ENCODE measurements around the gene THAP4. TPM values are rescaled to one million over a fixed set of nuclear protein-coding genes. Genes with fewer than 3 reads are reported as not detected.

THAP4 gene
- polyA plus RNA-seq, 1 donor (not counting 4 experiments of a cell fraction or from before 2014, with no cell fraction given) = 30.3 TPM

GRCh38 chr2:241586564-241587264, 50.2 kb downstream of the THAP4 start:
- H3K36me3 ChIP-seq (ENCODE audit: control insufficient read depth in 2 of 2, extremely low read depth in 1 of 2, insufficient read depth in 2 of 2, low read length in 2 of 2) = peaks cover 14 to 16% of the 10 kb centered on the region in 2 experiments
- H4K20me1 ChIP-seq (ENCODE audit: control insufficient read depth, extremely low read depth, insufficient read depth, low read length) = no peaks in the 10 kb centered on the region
- H3K27me3 ChIP-seq (ENCODE audit: control insufficient read depth, extremely low read depth, insufficient read depth, low read length) = no peaks in the 10 kb centered on the region
- DNase-seq (ENCODE audit: low read depth, low spot score) (no peak), FAIRE-seq (no peak)
- no peaks in the 10 kb centered on the region for H3K9me1 ChIP-seq (ENCODE audit: control insufficient read depth, extremely low read depth, insufficient read depth, low read length)
- H3K4me1 ChIP-seq (ENCODE audit: control insufficient read depth, extremely low read depth, insufficient read depth, low read length) = no peaks in the 10 kb centered on the region
- no peak overlapping the region for H3K4me3 ChIP-seq (ENCODE audit: control insufficient read depth in 2 of 3, extremely low read depth in 1 of 3, insufficient read depth in 2 of 3, low read depth in 1 of 3, low read length in 3 of 3)
- dilution Hi-C loops (cut with MboI; ENCODE audit: extremely low pct_ligation_motif_present, low sequenced_read_pairs) = loop anchor here (25.0 kb wide), 1 partner anchor 99 kb away; no protein-coding TSS in a partner anchor
- no peak overlapping the region for H3K27ac ChIP-seq (ENCODE audit: control insufficient read depth, insufficient read depth, low read length)
- no peak overlapping the region for H3K9ac ChIP-seq (ENCODE audit: control insufficient read depth, extremely low read depth, insufficient read depth, low read length)
- TF ChIP-seq EZH2 (IDR thresholded peaks at IDR 0.05; ENCODE audit: low read length) (no peak), CTCF (optimal IDR thresholded peaks at IDR 0.05 in 1 of 3, IDR thresholded peaks at IDR 0.05 in 1 of 3, conservative IDR thresholded peaks at IDR 0.05 in 1 of 3; ENCODE audit: extremely low read depth in 1 of 3, insufficient read depth in 2 of 3, low read length in 3 of 3) (no peak)
- H3K4me2 ChIP-seq (ENCODE audit: control insufficient read depth, extremely low read depth, insufficient read depth, low read depth, low read length) = no peak overlapping the region
- H3K79me2 ChIP-seq (ENCODE audit: control insufficient read depth, insufficient read depth, low read length) = no peaks in the 10 kb centered on the region
- no peak overlapping the region for H2AFZ ChIP-seq (ENCODE audit: control insufficient read depth, low read length)
- H3K9me3 ChIP-seq (ENCODE audit: control insufficient read depth, low read depth, low read length) = peaks cover 11% of the 10 kb centered on the region

GRCh38 chr2:241584436-241584835, 52.5 kb downstream of the THAP4 start:
- peaks cover 14% of the 10 kb centered on the region in 2 experiments for H3K36me3 ChIP-seq (ENCODE audit: control insufficient read depth in 2 of 2, extremely low read depth in 1 of 2, insufficient read depth in 2 of 2, low read length in 2 of 2)
- H3K9me1 ChIP-seq (ENCODE audit: control insufficient read depth, extremely low read depth, insufficient read depth, low read length) = no peaks in the 10 kb centered on the region
- H2AFZ ChIP-seq (ENCODE audit: control insufficient read depth, low read length) = no peak overlapping the region
- H3K9ac ChIP-seq (ENCODE audit: control insufficient read depth, extremely low read depth, insufficient read depth, low read length) = no peak overlapping the region
- no peak for FAIRE-seq
- no peaks in the 10 kb centered on the region for H4K20me1 ChIP-seq (ENCODE audit: control insufficient read depth, extremely low read depth, insufficient read depth, low read length)
- TF ChIP-seq CTCF (optimal IDR thresholded peaks at IDR 0.05 in 1 of 3, IDR thresholded peaks at IDR 0.05 in 1 of 3, conservative IDR thresholded peaks at IDR 0.05 in 1 of 3; ENCODE audit: extremely low read depth in 1 of 3, insufficient read depth in 2 of 3, low read length in 3 of 3) (no peak), EZH2 (IDR thresholded peaks at IDR 0.05; ENCODE audit: low read length) (no peak)
- H3K79me2 ChIP-seq (ENCODE audit: control insufficient read depth, insufficient read depth, low read length) = no peaks in the 10 kb centered on the region
- no peaks in the 10 kb centered on the region for H3K4me1 ChIP-seq (ENCODE audit: control insufficient read depth, extremely low read depth, insufficient read depth, low read length)
- no peak for DNase-seq (ENCODE audit: low read depth, low spot score)
- H3K9me3 ChIP-seq (ENCODE audit: control insufficient read depth, low read depth, low read length) = peaks cover 9% of the 10 kb centered on the region
- H3K4me3 ChIP-seq (ENCODE audit: control insufficient read depth in 2 of 3, extremely low read depth in 1 of 3, insufficient read depth in 2 of 3, low read depth in 1 of 3, low read length in 3 of 3) = no peak overlapping the region
- H3K27ac ChIP-seq (ENCODE audit: control insufficient read depth, insufficient read depth, low read length) = no peak overlapping the region
- no peak overlapping the region for H3K4me2 ChIP-seq (ENCODE audit: control insufficient read depth, extremely low read depth, insufficient read depth, low read depth, low read length)
- dilution Hi-C loops (cut with MboI; ENCODE audit: extremely low pct_ligation_motif_present, low sequenced_read_pairs) = loop anchor here (25.0 kb wide), 1 partner anchor 97 kb away; no protein-coding TSS in a partner anchor
- no peaks in the 10 kb centered on the region for H3K27me3 ChIP-seq (ENCODE audit: control insufficient read depth, extremely low read depth, insufficient read depth, low read length)

All from keratinocyte (primary cell).